ENCODE results near the gene TLR6.

The TLR6 gene

DNA sequence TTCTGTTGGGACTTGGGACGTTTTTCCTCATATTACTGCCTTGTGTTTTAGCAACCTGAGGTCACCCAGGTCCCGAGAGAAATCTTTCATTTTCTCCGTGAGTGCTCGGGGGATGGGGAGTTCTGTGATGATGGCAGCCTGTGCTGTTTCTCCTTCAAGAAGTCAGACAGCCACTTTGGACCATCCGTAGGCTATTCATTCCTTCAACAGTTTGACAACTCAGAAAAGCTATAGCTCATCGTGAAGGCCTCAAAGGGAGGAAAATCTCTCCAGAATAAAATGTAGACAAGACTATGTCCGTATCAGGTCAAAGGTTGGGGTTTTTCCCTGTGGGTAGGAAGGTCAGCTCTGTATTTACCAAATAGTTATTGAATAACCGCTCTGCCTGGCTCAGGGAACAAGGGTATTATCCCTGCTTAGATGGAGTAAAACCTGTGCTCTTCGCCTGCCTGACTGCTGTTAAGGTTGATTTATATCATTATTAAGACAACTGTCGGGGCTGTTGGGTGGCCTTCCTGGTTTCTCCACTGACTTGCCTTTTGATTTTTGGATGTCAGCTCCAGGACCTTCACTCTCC lies 47.6 kb upstream of the TLR6 start:
- no peak overlapping the region for H3K9ac ChIP-seq (ENCODE audit: low read depth, low read length, poor library complexity)
- no peak overlapping the region for H4K8ac ChIP-seq (ENCODE audit: low read depth, low read length)
- no peak overlapping the region for H4K91ac ChIP-seq (ENCODE audit: low read depth, low read length, poor library complexity)
- H2BK15ac ChIP-seq (ENCODE audit: low read length), result no peak overlapping the region
- H3K27me3 ChIP-seq (ENCODE audit: control insufficient read depth in 3 of 3, insufficient read depth in 3 of 3, low read depth in 1 of 3, low read length in 3 of 3), result no peaks in the 10 kb centered on the region
- H3K79me1 ChIP-seq (ENCODE audit: low read depth, low read length), result no peaks in the 10 kb centered on the region
- H3K14ac ChIP-seq (ENCODE audit: low read length), result no peak overlapping the region
- no peak overlapping the region for H3K4ac ChIP-seq (ENCODE audit: low read length)
- H3K9me3 ChIP-seq (replicated peaks in 1 of 2; ENCODE audit: control insufficient read depth in 2 of 2, insufficient read depth in 1 of 2, low read depth in 1 of 2, low read length in 2 of 2), result no peaks in the 10 kb centered on the region
- no peaks in the 10 kb centered on the region for H3K36me3 ChIP-seq (replicated peaks in 1 of 2; ENCODE audit: control insufficient read depth in 2 of 2, insufficient read depth in 2 of 2, low read length in 2 of 2)
- WGBS, 2 donors (ENCODE audit: extremely low coverage in 2 of 2, insufficient read length in 2 of 2, insufficient replicate concordance in 1 of 2), result no CpG with 5 or more reads among the region's 10 CpGs
- no peak overlapping the region for H2BK120ac ChIP-seq (ENCODE audit: low read depth, low read length)
- H2AFZ ChIP-seq (ENCODE audit: low read length), result no peak overlapping the region
- H3K4me2 ChIP-seq (ENCODE audit: insufficient read depth, low read length, poor library complexity, severe bottlenecking), result no peak overlapping the region
- H3K4me1 ChIP-seq (ENCODE audit: control insufficient read depth in 2 of 2, insufficient read depth in 1 of 2, low read depth in 1 of 2, low read length in 2 of 2), result no peaks in the 10 kb centered on the region
- H3K18ac ChIP-seq (ENCODE audit: low read length), result no peak overlapping the region
- H2AK5ac ChIP-seq (ENCODE audit: low read depth, low read length), result no peak overlapping the region
- DNase-seq (ENCODE audit: low spot score), result no peak
- no peak overlapping the region for H2BK12ac ChIP-seq (ENCODE audit: low read length)
- no peak overlapping the region for H3K27ac ChIP-seq (replicated peaks; ENCODE audit: low read length)
- no peak overlapping the region for H3K4me3 ChIP-seq (ENCODE audit: low read length in 2 of 2)
- no peak overlapping the region for H3K23ac ChIP-seq (ENCODE audit: low read depth, low read length, poor library complexity)
- no peak overlapping the region for H2BK5ac ChIP-seq (ENCODE audit: low read length)

DNA sequence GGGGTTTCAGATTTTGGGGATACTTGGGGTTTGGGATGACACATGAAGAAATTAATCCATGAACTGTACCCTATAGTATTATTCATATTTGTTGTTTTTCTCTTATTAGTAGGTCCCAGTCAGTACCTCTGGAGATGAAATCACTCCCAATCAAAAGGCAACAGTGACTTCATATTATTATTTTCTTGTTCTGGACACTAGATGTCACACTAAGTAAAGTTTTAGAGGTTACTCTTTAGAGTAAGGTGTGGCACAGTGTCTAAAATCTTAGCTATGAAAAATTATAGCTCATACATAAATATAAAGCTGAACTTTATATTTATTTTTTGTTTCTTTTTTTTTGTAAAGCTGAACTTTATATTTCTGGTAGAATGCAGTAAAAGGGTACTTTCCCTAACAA lies 46.1 kb upstream of the TLR6 start:
- H3K27ac ChIP-seq (replicated peaks; ENCODE audit: low read length), result no peak overlapping the region
- no peaks in the 10 kb centered on the region for H3K36me3 ChIP-seq (replicated peaks in 1 of 2; ENCODE audit: control insufficient read depth in 2 of 2, insufficient read depth in 2 of 2, low read length in 2 of 2)
- DNase-seq (ENCODE audit: low spot score), result peak; percentile 9

DNA sequence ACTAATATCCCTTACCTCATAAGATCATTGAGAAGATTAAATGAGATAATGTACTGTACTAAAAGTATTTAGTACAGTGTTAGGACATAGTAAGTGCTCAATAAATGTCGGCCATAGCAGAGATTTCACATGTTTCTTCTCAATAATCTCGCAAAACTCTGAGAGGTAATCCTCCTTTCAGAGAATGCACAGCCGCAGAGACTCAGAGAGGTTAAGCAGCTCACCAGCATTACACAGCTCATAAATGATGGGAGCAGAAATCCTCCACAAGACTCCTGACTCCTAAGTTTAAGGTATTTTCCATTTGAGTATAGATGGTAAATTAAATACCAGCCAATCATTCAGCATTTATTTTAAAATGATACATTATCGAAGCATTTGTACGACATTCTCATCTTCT lies 45.6 kb upstream of the TLR6 start:
- H3K79me1 ChIP-seq (ENCODE audit: low read depth, low read length), result no peaks in the 10 kb centered on the region
- H3K9ac ChIP-seq (ENCODE audit: low read depth, low read length, poor library complexity), result no peak overlapping the region
- no CpG with 5 or more reads among the region's 5 CpGs for WGBS, 2 donors (ENCODE audit: extremely low coverage in 2 of 2, insufficient read length in 2 of 2, insufficient replicate concordance in 1 of 2)
- no peak overlapping the region for H3K18ac ChIP-seq (ENCODE audit: low read length)
- H4K8ac ChIP-seq (ENCODE audit: low read depth, low read length), result no peak overlapping the region
- no peak overlapping the region for H3K4me2 ChIP-seq (ENCODE audit: insufficient read depth, low read length, poor library complexity, severe bottlenecking)
- H3K36me3 ChIP-seq (replicated peaks in 1 of 2; ENCODE audit: control insufficient read depth in 2 of 2, insufficient read depth in 2 of 2, low read length in 2 of 2), result no peaks in the 10 kb centered on the region
- no peak overlapping the region for H2BK12ac ChIP-seq (ENCODE audit: low read length)
- H3K4ac ChIP-seq (ENCODE audit: low read length), result no peak overlapping the region
- H3K4me1 ChIP-seq (ENCODE audit: control insufficient read depth in 2 of 2, insufficient read depth in 1 of 2, low read depth in 1 of 2, low read length in 2 of 2), result no peaks in the 10 kb centered on the region
- H3K23ac ChIP-seq (ENCODE audit: low read depth, low read length, poor library complexity), result no peak overlapping the region
- no peak overlapping the region for H4K91ac ChIP-seq (ENCODE audit: low read depth, low read length, poor library complexity)
- no peak overlapping the region for H3K14ac ChIP-seq (ENCODE audit: low read length)
- no peak for DNase-seq (ENCODE audit: low spot score)
- H3K27me3 ChIP-seq (ENCODE audit: control insufficient read depth in 3 of 3, insufficient read depth in 3 of 3, low read depth in 1 of 3, low read length in 3 of 3), result no peaks in the 10 kb centered on the region
- no peaks in the 10 kb centered on the region for H3K9me3 ChIP-seq (replicated peaks in 1 of 2; ENCODE audit: control insufficient read depth in 2 of 2, insufficient read depth in 1 of 2, low read depth in 1 of 2, low read length in 2 of 2)
- H3K4me3 ChIP-seq (ENCODE audit: low read length in 2 of 2), result no peak overlapping the region
- H2BK15ac ChIP-seq (ENCODE audit: low read length), result no peak overlapping the region
- no peak overlapping the region for H2AFZ ChIP-seq (ENCODE audit: low read length)
- no peak overlapping the region for H2BK120ac ChIP-seq (ENCODE audit: low read depth, low read length)
- H3K27ac ChIP-seq (replicated peaks; ENCODE audit: low read length), result no peak overlapping the region
- H2BK5ac ChIP-seq (ENCODE audit: low read length), result no peak overlapping the region
- H2AK5ac ChIP-seq (ENCODE audit: low read depth, low read length), result no peak overlapping the region

More for the DNA sequence above, 46.1 kb upstream of the TLR6 start:
- no peaks in the 10 kb centered on the region for H3K27me3 ChIP-seq (ENCODE audit: control insufficient read depth in 3 of 3, insufficient read depth in 3 of 3, low read depth in 1 of 3, low read length in 3 of 3)
- no peak overlapping the region for H3K4ac ChIP-seq (ENCODE audit: low read length)
- no peak overlapping the region for H4K8ac ChIP-seq (ENCODE audit: low read depth, low read length)
- no peak overlapping the region for H3K14ac ChIP-seq (ENCODE audit: low read length)
- H3K9ac ChIP-seq (ENCODE audit: low read depth, low read length, poor library complexity), result no peak overlapping the region
- no peak overlapping the region for H4K91ac ChIP-seq (ENCODE audit: low read depth, low read length, poor library complexity)
- no peak overlapping the region for H2AFZ ChIP-seq (ENCODE audit: low read length)
- H3K79me1 ChIP-seq (ENCODE audit: low read depth, low read length), result no peaks in the 10 kb centered on the region
- H2BK12ac ChIP-seq (ENCODE audit: low read length), result no peak overlapping the region
- no peak overlapping the region for H2BK5ac ChIP-seq (ENCODE audit: low read length)
- no peak overlapping the region for H3K18ac ChIP-seq (ENCODE audit: low read length)
- H3K4me2 ChIP-seq (ENCODE audit: insufficient read depth, low read length, poor library complexity, severe bottlenecking), result no peak overlapping the region
- H2BK15ac ChIP-seq (ENCODE audit: low read length), result no peak overlapping the region
- no peak overlapping the region for H3K4me3 ChIP-seq (ENCODE audit: low read length in 2 of 2)
- no peak overlapping the region for H3K23ac ChIP-seq (ENCODE audit: low read depth, low read length, poor library complexity)
- H2BK120ac ChIP-seq (ENCODE audit: low read depth, low read length), result no peak overlapping the region
- no peaks in the 10 kb centered on the region for H3K9me3 ChIP-seq (replicated peaks in 1 of 2; ENCODE audit: control insufficient read depth in 2 of 2, insufficient read depth in 1 of 2, low read depth in 1 of 2, low read length in 2 of 2)
- no peak overlapping the region for H2AK5ac ChIP-seq (ENCODE audit: low read depth, low read length)
- H3K4me1 ChIP-seq (ENCODE audit: control insufficient read depth in 2 of 2, insufficient read depth in 1 of 2, low read depth in 1 of 2, low read length in 2 of 2), result no peaks in the 10 kb centered on the region

DNA sequence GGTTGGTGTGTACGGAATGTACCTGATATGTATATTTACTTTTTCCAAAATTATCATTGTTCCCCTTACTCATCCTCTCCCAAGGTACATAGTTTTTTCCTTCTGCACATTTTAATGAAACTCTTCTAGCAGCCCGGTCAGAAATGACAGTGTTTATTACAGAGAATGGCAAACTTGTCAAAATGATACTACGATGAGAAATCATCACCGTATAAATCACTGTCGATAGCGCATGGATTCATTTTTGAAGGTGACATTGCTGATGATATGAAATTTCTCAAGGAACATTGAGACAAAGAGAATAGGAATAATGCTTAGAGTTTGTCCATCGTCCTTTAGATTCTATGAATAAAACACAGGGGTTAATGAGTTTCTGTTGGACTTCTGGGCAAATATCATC lies 41.6 kb upstream of the TLR6 start:
- H3K27me3 ChIP-seq (ENCODE audit: control insufficient read depth in 3 of 3, insufficient read depth in 3 of 3, low read depth in 1 of 3, low read length in 3 of 3), result no peaks in the 10 kb centered on the region
- WGBS, 2 donors (ENCODE audit: extremely low coverage in 2 of 2, insufficient read length in 2 of 2, insufficient replicate concordance in 1 of 2), result no CpG with 5 or more reads among the region's 7 CpGs
- no peaks in the 10 kb centered on the region for H3K9me3 ChIP-seq (replicated peaks in 1 of 2; ENCODE audit: control insufficient read depth in 2 of 2, insufficient read depth in 1 of 2, low read depth in 1 of 2, low read length in 2 of 2)
- H2AFZ ChIP-seq (ENCODE audit: low read length), result no peak overlapping the region
- H3K4me3 ChIP-seq (ENCODE audit: low read length in 2 of 2), result no peak overlapping the region
- H4K8ac ChIP-seq (ENCODE audit: low read depth, low read length), result no peak overlapping the region
- no peak overlapping the region for H3K27ac ChIP-seq (replicated peaks; ENCODE audit: low read length)
- no peaks in the 10 kb centered on the region for H3K79me1 ChIP-seq (ENCODE audit: low read depth, low read length)
- DNase-seq (ENCODE audit: low spot score), result no peak
- H2BK5ac ChIP-seq (ENCODE audit: low read length), result no peak overlapping the region
- H3K9ac ChIP-seq (ENCODE audit: low read depth, low read length, poor library complexity), result no peak overlapping the region
- H3K36me3 ChIP-seq (replicated peaks in 1 of 2; ENCODE audit: control insufficient read depth in 2 of 2, insufficient read depth in 2 of 2, low read length in 2 of 2), result no peaks in the 10 kb centered on the region
- H2AK5ac ChIP-seq (ENCODE audit: low read depth, low read length), result no peak overlapping the region
- no peak overlapping the region for H3K23ac ChIP-seq (ENCODE audit: low read depth, low read length, poor library complexity)
- H3K18ac ChIP-seq (ENCODE audit: low read length), result no peak overlapping the region
- H4K91ac ChIP-seq (ENCODE audit: low read depth, low read length, poor library complexity), result no peak overlapping the region
- no peak overlapping the region for H3K4ac ChIP-seq (ENCODE audit: low read length)
- H2BK12ac ChIP-seq (ENCODE audit: low read length), result no peak overlapping the region
- H2BK120ac ChIP-seq (ENCODE audit: low read depth, low read length), result no peak overlapping the region
- no peak overlapping the region for H3K14ac ChIP-seq (ENCODE audit: low read length)
- no peak overlapping the region for H3K4me2 ChIP-seq (ENCODE audit: insufficient read depth, low read length, poor library complexity, severe bottlenecking)
- no peak overlapping the region for H2BK15ac ChIP-seq (ENCODE audit: low read length)
- H3K4me1 ChIP-seq (ENCODE audit: control insufficient read depth in 2 of 2, insufficient read depth in 1 of 2, low read depth in 1 of 2, low read length in 2 of 2), result no peaks in the 10 kb centered on the region
